Vagina (tissue), 2 donors: ENCODE results near the gene PRTG.

Experiments
- CTCF ChIP-seq, 3 experiments: fragments of 450-650 bp in 2 of 3; fragments of 200-600 bp in 1 of 3; sonication (generic) in 1 of 3; IDR thresholded peaks; one replicate each; pipeline ENCODE4 v1.5.1; 2017 to 2019; ENCODE audit warnings: antibody characterized with exemption in 3 of 3, mild to moderate bottlenecking in 2 of 3, moderate library complexity in 2 of 3
- POLR2A ChIP-seq, 2 donors: fragments of 450-650 bp; IDR thresholded peaks; one replicate each; pipeline ENCODE4 v1.6.1; 2017; ENCODE audit warnings: antibody characterized with exemption in 2 of 2, mild to moderate bottlenecking in 2 of 2, moderate library complexity in 2 of 2

GRCh38 chr15:55669270-55669669, 73.7 kb downstream of the PRTG start:
- TF ChIP-seq POLR2A (IDR thresholded peaks at IDR 0.05) (no peak), CTCF (IDR thresholded peaks at IDR 0.05) (no peak)
